Measurements from ENCODE around the gene SLC39A13.

The SLC39A13 gene

DNA sequence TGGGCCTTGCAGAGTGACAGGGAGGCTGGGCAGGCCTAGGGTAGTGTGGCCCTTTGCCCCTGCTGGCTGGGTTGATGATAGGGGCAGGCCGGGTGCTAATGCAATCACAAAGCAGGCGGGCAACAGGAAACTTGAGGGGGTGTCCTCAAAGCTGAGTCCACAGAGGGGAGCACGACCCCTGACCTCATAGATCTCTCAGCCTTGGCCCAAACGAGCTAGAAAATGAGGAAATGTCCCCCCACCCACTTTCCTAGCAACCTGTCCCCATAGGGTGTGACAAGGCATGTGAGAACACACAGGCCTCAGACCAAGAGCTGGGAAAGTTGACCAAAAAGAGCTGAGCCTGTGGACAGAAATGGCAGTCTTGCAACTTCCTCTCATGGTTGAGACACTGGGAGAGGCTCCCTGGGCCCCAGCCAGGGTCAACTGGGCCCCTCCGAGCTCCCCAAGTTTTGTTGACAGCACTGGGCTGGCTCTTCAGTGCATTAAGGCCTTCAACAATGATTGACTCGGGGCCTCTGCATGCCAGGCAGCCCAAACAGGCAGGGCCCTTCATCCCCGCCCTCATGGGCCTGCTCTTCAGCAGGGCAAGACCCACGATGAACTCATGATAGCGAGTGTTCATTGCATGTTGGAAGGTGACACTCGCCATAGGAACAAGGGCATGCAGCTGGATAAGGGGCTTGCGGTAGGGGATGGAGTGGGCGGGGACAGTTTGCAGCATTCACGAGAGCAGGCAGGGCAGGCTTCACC is 20.3 kb upstream of the SLC39A13 start:
- no peak for DNase-seq

DNA sequence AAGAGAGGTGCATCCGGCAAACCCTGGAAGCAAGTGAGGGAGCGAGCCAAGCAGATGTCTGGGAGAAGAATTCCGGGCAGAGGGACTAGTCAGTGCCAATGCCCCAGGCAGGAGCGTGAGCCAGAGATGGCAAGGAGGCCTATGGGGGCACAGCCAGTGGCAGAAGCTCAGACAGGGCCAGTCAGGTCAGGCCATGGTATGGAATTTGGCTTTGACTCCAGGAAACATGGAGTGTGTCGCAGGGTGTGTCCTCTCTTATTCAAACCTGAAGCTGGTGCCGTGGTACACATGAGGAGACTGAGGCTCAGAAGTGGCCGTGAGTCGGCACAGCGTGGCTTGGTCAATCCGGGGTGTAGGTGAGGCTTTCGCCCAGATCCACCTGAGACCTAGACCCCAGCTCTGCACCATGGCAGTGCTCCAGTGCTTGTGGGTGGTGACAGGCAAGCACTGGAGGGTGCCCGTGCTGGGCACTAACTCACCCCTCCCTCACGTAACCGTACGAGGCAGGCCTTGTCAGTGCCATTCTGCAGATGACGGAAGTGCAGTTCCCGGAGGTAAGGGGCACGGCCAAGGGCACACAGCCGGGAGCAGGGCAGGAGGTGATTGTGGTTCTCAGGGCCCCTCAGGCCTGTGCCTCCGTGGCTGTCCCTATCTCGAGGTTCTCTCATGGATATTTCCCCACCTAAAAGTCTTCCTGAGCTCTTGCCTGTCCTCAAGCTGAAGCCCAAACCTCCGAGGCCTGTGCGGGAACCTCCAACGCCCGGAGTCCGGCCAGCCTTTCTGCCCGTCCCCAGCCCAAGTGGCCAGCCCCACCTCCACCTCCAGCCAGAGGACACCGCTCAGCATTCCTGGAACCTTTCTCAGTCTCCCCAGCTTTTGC is 19.5 kb upstream of the SLC39A13 start:
- no peak for DNase-seq

DNA sequence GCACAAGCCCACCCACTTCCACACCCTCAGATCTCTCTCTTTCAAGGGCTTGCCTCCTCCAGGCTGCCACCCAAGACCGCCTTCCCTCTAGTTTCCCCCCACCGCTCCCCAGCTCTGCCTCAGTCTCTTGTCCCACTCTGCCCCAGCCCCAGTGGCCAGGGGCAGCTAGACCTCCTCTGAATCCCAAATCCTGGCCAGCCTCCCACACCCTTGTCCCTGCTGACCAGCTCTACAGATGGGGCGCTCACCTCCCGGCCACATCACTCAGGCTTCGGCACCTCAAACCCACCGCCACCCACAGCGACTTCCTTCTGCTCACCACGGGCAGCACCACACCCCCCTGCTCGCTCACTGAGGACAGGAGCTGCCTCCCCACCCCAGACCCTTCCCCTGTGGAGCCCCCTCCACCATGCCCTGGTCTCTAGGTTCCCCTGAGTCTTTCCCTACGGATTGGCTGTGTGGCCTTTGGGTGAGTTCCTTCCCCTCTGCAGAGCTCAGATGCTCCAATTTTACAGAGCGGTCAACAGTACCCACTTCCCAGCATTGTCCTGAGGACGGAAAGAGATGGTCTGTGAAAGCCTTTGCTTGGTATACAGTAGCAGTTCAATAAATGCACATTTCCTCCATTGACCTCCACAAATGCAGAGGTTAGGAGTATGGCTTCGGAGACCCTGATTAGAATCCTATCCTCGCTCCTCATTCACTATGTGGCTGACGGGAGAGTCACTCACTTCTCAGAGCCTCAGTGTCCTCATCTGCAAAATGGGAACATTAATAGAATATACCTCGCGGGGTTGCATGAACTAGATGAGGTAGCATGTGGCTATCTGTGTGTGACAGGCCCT is 18.6 kb upstream of the SLC39A13 start:
- no peak for DNase-seq

DNA sequence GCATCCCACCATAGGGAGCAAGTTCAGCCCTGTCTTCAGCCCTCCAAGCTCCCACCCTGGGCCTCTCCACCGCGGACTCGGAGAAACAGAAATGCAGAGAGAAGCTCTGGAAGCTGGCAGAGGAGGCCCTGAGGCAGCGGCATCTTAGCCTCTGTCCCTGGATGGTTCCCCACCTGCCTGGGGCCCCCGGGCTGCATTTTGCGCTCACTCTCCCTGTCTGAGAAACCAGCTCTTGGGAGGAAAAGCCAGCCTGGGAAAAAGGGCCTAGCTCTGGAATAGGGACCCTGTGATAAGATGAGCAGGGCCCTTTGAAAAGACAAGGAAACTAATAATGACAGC is 18.0 kb upstream of the SLC39A13 start:
- DNase-seq, result no peak

DNA sequence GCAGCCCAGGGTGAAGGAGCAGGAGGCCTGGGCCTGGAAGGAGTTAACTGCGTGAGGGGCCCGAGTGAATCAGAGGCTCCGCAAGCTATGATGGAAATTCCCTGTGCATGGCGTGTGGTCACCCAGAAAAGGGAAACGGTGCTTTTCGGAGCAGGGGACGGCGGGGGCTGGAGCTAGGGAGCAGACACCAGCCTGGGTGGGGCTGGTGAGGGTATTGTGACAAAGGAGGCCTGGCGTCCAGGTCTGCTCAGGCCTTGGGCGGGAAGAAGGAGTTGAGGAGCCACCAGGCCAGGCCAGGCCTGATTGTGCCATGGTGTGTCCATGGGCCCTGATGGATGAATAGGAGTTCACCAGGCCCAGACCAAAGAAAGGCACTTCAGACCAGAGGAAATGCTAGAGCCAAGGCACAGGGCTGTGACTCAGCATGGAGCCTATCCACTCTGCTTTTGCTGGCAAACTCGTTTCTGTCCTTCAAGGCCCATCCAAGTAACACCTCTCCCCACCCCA is 17.3 kb upstream of the SLC39A13 start:
- DNase-seq, result no peak

DNA sequence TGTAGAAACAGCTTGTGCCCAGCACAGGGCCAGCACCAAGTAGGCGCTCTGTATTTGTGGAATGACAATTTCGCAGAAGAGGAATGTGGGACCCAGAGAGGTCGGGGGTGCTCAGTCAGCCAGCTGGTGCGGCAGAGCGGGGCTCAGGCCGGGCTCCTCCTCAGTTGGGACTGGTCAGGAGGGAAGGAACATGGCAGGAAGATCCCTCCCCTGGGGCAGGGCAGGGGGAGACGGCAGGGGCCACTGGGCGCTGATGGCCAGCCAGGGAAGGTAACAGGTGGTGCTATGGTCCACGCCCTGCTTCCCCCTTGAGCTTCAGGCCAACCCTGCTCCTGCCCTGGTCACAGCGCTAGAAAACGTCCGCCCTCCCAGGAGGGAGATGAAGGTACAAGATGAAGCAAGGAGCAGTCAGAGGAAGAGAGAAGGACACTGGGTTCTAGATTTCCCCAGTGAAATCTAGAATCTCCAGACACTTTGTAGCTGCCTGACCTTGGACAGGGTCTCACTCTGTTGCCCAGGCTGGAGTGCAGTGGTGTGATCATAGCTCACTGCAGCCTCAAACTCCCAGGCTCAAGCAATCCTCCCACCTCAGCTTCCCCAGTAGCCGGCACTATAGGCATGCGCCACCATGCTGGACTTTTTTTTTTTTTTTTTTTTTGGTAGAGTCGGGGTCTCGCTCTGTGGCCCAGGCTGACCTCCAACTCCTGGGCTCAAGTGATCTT is 16.5 kb upstream of the SLC39A13 start:
- no peak for DNase-seq

DNA sequence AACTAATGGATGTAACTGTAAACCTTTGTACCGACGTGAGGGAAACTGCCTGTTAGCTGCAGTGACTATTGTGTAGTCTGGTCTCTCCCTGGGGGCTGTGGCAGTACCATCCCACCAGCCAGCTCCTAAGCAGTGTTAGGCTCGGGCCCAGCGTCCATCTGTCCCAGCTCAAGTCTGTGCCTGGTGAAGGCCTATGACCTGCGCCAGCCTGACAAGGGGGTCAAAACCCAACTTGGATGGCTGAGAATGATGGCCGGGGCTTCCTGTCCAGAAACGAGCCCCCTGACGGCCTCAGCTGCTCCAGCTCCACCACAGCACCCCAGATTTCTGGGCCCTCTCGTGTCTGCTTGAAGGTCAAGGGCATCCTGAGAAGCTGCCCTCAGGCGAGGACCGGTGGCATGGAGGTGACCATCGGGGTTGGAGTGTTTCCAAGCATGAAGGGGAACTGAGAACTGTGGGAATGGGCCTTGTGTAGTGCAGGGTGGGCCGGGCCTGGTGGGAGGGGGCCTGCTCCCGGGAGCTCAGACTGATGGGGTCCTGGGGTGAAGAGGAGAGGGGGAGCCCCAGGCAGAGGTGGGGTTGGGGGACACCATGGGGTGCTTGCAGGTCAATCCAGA is 15.7 kb upstream of the SLC39A13 start:
- no peak for DNase-seq

DNA sequence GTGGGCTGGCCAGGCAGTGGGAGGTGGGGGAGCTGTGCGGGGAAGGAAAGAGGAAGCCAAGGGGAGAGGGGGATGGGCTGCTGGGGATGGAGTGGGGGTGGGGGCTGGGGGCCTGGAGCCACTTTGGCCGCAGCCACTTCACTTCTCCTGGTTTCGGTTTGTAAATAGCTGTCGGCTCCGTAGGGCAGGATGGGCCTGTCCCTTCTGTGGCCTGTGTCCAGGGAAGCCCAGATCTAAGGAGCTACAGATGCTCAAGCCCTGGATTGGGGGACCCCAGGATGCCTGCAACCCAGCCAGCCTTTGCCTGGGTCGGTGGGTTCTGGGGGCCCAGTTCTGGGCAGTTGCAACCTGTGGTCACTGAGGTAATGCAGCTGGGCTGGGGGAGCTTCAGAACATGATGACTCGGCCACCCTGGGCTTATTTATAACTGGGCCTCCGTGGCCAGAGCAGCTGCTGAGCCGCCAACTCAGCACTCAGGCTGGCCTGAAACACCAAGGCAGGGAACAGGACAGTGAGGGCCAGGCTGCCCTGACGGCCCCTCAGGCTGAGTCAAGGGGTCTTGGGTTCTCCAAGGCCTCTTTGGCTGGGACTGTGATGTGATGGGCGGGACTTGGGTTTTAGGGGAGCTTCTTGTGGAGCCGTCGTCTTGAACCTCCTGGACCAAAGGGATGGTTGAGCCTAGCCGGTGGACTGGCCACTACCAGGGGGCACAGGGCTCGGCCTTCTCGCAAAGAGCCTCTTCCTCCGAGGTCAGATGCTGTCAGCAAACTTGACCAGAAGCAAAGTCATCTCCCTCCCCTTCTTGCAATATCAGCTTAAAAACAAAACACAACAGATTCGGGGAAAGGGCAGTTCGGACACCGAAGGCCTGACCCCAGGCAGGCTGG is 15.0 kb upstream of the SLC39A13 start:
- no peak for DNase-seq

DNA sequence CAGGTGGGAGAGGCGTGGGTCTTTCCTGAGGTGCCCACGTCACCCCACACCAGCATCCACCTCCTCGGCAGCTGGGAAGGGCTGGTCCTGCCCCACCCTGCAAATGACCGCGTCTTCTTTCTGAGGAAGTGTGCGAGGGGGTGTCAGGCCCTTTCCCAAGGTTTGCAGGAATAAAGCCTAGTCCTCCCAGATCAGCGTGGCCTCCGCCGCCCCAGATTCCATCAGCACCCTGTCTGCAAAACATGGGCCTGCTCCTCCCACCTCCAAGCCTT is 14.4 kb upstream of the SLC39A13 start:
- no peak for DNase-seq

DNA sequence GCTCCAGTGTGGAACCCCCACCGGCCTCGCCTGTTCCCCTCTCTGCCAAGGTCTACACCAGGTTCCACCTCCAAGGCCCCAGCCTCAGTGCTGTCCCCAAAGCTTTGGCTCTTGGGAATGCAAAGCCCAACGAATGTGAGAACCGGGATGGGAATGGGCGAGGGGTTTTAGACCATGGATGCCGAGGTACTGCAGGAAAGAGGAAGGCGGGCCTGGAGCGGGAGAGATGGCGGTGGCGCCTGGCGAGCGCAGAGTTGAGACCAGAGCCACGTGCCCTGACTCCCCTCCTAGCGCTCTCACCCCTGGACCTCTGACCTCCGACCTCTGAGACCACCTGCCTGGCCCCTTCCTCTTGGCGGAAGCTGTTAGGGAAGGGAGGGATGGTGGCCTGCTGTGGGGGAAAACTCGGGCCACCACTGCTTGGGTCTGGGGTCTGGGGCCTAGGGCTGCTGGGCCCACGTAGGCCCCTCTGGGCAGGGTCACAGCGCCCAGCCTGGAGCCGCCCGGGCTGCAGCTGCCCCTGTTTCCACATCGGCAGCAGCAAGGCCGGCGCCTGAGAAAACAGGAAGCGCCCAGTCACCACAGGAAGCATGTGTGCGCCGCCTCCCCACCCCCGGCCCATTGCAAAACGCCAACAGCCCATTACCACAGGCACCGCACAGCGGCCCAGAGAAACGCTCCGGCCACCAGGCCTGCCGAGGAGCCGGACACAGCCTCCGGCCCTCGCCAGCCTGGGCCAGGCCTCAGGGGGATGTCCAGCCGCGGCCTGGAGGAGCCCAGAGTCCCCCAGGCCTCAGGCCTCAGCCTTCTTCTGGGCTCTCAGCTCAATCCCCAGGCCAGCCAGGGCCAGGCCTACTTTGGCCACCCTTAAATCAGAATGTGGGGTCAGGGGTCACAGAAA is 13.8 kb upstream of the SLC39A13 start:
- DNase-seq, result no peak

DNA sequence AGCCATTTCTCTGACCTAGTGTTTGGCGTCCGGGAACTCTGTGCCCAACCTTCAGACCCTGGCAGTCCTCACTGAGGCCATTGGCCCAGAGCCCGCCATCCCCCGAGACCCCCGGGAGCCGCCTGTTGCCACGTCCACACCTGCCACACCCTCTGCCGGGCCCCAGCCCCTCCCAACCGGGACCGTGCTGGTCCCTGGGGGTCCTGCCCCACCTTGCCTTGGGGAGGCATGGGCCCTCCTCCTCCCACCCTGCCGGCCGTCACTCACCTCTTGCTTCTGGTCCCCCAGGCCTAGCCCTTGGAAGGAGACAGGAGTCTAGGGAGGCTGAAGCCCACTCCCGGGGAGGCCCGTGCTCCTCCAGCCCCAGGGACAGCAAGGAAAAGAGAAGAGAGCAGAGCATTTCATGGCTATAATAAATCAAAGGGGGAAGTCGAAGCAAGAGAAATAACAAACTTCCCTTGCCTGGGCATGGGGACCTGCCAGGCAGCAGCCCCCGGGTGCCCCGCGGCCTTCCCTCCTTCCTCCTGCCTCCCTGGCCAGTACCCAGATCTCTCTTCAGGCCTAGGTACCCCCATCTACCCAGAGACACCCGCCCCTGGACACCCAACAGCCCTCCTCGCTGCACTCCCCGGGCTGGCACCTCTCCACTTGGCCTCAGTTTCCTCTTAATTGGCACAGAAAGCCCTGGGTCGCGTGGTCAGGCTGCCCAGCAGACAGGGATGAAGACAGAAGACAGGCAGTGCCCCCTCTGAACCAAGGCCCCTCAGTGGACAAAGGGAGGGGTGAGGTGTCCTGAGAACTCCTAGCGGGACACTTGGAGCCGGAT is 13.0 kb upstream of the SLC39A13 start:
- DNase-seq, result no peak

DNA sequence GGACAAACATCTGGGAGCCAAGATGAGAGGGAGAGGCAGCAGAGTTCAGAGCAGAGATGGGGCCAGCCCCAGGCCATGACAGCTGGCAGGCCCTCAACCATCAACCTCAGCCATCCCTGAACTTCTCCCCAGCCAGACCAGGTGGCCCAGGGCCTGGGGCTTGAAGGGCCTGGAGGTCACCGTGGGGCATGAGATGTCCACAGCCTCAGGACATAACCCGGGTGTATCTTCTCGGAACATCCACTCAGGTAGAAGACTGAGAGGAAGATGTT is 12.4 kb upstream of the SLC39A13 start:
- no peak for DNase-seq

DNA sequence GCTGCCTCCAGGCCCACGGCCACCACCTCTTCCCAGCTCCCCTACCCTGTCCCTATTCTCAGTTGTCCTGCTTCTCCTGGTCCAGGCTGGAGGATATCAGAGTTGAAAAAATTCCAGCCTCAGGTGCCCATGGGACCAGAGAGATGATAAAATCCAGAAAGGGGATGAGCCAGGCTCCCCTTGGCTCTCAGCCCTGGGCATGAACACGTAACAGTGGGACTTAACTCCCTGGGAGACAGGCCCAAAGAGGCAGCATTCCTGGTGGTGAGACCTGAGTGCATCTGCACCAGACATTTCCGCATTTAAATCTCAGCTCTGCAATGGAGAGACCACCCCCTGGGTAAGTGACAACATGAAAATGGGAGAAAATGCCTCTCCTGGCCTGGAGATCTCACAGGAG is 10.4 kb upstream of the SLC39A13 start:
- no peak for DNase-seq

DNA sequence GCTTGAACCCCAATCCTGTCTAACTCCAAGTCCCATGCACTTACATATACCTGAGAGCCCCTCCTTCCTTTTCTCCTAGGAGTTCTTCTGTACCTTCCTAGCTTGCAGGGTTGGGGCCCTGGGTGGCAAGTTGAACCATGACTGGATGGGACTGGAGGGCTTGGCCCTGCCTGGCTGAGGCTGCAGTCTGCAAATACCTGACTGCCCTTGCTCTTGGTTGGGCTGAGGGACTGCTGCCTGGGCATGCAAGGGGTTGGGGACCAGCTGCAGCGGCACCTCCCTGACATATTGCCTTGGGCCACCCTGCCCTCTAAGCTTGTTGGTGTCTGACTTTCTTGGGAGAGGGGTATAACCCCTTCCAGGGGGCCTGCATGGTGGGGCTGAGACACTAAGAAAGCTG is 9.8 kb upstream of the SLC39A13 start:
- no peak for DNase-seq

DNA sequence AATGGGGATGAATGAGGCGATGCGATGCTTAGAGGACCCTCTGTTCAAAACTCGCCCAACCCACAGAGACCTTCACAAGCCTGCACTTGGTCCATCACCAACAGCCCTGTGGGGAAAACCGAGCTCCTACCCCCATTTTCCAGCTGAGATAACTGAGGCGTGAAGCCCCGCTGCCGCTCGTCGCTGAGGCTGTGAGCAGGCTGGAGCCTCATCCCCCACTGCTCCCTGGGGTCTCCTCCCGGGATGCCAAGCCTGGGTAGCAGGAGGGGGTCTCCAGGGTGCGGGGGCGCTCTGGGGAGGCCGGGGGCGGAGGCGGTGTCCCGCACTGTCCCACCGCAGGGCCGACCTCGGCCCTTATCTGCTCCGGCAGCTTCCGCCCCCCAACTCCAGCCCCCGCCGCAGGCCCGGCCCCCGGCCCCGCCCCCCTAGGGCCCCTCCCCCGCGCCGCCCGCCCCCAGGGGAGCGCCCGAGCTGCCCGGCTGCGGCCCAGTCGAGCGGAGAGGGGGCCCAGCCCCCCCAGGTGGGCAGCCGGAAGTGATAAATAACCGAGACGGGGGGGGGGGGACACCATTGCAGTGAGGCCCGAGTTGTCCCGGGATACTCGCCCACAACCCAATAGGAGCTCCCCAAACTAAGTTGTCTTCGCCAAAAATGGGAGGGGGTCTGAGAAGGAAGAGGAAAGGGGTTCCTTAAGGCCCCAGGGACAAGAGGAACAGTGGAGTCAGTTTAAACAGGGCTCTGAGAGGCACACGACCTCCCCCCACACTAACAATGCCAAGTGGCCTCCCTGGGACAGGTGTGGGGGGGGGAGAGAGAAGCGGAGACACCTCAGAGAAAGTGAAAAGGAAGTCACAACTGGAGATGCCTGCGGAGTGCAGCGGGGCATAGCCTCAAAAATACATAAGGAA is 8.3 kb upstream of the SLC39A13 start:
- no peak for DNase-seq

DNA sequence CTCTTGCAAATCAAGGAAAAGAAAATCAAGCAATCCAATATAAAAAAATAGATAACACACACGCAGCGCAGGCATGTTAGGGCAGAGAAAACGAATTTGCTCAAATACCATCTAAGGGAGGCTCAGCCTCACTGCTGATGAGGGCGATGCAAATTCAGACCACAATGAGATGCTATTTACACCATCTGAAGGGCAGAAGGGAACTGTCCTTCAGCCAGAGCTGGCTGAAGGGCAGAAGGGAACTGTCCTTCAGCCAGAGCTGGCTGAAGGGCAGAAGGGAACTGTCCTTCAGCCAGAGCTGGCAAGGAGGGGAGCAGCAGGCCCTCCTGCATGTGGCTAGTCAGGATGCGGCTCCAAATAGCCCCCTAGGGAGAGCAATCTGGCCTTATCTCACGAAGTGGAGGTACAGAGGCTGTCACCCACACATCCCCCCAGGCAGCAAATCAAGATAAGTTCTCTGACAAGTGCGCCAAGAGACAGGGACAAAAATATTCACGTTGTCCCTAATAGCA is 7.6 kb upstream of the SLC39A13 start:
- DNase-seq, result no peak

DNA sequence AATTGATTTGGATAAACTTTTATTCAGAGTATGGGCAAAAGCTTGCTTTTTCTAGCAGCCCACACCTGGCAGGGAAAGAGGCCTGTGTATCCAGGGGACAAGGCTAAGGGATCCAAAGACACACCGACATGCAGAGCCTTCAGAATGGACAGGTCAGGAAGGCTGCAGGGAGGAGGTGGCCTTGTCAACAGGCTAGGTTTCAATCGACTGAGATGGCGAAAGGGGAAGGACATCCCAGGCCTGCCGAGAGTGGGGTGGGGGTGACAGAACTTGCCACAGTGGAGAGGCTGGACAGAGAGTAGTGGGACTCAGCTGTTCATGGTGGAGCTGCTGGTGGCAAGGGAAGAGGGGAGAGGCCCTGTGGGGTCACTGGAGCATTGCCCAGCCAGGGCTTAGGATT is 5.3 kb upstream of the SLC39A13 start:
- no peak for DNase-seq

DNA sequence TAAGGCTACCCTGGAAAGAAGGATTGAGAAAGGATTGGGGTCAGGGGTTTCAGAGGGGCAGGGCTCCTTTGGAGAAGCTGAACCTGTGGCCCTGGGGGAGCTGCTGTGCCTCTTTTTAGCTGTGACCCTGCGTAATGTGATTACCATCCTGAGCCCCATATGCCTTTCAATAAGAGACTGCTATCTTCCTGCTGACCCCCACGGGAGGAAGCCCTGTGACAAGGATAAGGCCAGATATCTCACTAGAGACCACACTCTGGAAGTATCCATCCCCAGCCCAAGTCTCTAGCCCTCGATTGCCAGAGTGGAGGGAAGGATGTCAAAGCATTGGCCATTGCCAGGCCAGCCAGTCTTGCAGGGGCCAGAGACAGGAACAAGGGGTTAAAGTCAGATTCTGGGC is 4.8 kb upstream of the SLC39A13 start:
- DNase-seq, result no peak

Data from NCI-H2107 (cell line).